ENCODE results near the gene IBA57.
A peak's percentile ranks its signal among the peaks of the same experiment; 100 is the strongest.

Gene IBA57

DNA sequence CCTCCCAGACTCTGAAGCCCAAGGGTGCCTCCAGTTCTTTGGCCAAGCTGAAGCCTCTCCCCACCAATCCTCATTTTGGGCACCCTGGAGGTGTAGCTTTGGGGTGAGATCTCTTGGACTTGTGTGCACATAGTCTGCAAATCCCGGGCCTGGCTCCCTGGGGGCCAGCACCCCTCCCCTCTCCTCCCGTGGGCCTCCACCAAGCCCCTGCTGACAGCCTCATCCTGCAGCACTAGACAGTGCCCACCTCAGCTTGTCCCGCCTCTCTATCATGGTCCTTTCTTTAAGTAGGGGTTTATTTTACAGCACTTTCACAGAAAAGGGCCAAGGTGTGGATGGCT lies 12.7 kb upstream of the IBA57 start:
- Histone ChIP-seq H3K27ac (no peak overlapping the region), H3K4me1 (peaks cover 0 to 29% (median 15%) of the 10 kb centered on the region in 4 donors), H3K9me3 (no peaks in the 10 kb centered on the region), H3K27me3 (peaks cover 0 to 16% of the 10 kb centered on the region in 2 donors), H3K36me3 (peaks cover 3 to 22% (median 9%) of the 10 kb centered on the region in 3 donors), H3K4me3 (no peak overlapping the region)
- TF ChIP-seq, protein P1, sequence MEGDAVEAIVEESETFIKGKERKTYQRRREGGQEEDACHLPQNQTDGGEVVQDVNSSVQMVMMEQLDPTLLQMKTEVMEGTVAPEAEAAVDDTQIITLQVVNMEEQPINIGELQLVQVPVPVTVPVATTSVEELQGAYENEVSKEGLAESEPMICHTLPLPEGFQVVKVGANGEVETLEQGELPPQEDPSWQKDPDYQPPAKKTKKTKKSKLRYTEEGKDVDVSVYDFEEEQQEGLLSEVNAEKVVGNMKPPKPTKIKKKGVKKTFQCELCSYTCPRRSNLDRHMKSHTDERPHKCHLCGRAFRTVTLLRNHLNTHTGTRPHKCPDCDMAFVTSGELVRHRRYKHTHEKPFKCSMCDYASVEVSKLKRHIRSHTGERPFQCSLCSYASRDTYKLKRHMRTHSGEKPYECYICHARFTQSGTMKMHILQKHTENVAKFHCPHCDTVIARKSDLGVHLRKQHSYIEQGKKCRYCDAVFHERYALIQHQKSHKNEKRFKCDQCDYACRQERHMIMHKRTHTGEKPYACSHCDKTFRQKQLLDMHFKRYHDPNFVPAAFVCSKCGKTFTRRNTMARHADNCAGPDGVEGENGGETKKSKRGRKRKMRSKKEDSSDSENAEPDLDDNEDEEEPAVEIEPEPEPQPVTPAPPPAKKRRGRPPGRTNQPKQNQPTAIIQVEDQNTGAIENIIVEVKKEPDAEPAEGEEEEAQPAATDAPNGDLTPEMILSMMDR (IDR thresholded peaks at IDR 0.05) = no peak
- intact Hi-C loops (cut with DNase I; ENCODE audit: low total_unique reads) = no loop called here
- peak in 1 of 2 donors; percentile 47 for DNase-seq

DNA sequence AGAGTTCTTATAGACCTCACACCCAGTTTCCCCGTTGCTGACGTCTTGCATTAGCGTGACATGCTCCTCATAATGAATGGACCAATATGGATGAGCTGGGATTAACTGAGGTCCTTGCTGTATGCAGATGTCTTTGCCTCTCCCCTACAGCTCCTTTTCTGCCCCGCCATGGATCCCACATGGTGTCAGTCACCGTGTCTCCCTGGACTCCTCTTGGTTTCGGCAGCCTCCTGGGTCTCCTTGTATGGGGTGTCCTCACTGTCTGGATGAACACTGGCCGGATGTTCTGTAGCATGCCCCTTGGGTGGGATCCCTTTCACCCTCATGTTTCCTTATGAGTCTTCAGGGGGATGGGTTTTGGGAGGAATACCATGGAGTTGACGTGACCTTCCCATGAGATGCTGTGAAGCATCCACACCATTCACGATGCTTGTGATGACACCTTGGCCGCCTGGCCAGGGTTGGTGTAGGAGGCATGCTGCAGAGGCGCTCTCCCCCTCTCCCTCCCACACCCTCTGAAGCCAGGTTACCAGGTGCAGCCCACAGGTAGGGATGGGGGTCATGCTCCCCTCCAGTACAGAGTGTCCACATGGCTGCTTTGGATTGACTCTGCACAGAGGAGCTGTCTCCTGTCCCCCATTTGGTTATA lies 11.5 kb upstream of the IBA57 start:
- Histone ChIP-seq H3K27ac (no peak overlapping the region), H3K4me1 (peaks cover 0 to 28% (median 14%) of the 10 kb centered on the region in 4 donors), H3K27me3 (peaks cover 0 to 26% of the 10 kb centered on the region in 2 donors), H3K36me3 (peaks cover 0 to 10% (median 0%) of the 10 kb centered on the region in 3 donors), H3K9me3 (no peaks in the 10 kb centered on the region), H3K4me3 (no peak overlapping the region)
- peak in 1 of 2 donors; percentile 37 for DNase-seq
- TF ChIP-seq, protein P1 (IDR thresholded peaks at IDR 0.05) = no peak
- intact Hi-C loops (cut with DNase I; ENCODE audit: low total_unique reads) = no loop called here

DNA sequence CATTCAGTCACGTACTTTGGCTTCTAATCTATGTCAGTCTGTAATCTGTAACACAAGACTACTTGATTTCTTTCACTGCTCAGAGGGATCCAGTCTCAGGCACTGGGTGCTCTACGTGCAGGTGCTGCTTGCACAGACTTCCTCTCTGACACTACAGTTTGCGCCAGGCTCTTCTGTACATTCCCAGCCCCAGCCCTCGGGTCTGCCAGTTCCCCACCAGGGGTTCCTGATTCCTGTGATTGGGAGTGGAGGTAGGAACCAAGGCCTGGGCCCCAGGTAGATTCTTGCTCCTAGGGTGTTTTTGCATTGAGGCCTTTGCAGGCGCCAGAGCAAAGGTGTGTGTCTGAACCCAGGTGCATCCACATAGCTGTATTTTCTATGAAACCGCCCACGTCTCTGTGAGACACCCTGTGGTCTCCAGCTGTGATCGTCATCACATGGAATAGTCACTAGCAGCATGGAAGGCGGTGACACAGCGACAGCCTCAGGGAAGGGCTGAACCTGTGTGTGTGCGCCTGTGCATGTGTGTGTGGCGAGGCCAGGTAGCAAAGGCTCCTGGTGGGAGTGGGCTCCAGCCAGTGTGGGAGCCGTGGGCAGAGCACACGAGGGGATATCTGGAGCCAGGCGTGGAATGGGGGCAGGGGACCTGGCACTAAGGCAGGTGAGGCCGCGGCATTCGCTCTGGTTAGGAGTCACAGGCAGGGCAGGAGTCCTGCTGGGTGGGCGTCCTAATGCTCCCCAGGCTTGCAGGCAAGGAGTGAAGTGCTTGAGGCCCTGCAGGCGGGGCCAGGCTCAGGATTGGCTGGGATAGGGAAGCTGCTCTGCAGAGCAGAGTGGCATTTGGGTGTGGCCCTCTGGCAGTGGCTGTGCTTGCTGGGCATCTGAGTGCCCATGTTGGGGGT lies 10.7 kb upstream of the IBA57 start:
- intact Hi-C loops (cut with DNase I; ENCODE audit: low total_unique reads) = no loop called here
- Histone ChIP-seq H3K27me3 (peaks cover 0 to 33% of the 10 kb centered on the region in 2 donors), H3K27ac (no peak overlapping the region), H3K4me3 (no peak overlapping the region), H3K4me1 (peaks cover 0 to 21% (median 7%) of the 10 kb centered on the region in 4 donors), H3K9me3 (no peaks in the 10 kb centered on the region), H3K36me3 (peaks cover 0 to 2% (median 0%) of the 10 kb centered on the region in 3 donors)
- TF ChIP-seq, protein P1 (IDR thresholded peaks at IDR 0.05) = no peak
- peak in 1 of 2 donors; percentile 58 for DNase-seq

DNA sequence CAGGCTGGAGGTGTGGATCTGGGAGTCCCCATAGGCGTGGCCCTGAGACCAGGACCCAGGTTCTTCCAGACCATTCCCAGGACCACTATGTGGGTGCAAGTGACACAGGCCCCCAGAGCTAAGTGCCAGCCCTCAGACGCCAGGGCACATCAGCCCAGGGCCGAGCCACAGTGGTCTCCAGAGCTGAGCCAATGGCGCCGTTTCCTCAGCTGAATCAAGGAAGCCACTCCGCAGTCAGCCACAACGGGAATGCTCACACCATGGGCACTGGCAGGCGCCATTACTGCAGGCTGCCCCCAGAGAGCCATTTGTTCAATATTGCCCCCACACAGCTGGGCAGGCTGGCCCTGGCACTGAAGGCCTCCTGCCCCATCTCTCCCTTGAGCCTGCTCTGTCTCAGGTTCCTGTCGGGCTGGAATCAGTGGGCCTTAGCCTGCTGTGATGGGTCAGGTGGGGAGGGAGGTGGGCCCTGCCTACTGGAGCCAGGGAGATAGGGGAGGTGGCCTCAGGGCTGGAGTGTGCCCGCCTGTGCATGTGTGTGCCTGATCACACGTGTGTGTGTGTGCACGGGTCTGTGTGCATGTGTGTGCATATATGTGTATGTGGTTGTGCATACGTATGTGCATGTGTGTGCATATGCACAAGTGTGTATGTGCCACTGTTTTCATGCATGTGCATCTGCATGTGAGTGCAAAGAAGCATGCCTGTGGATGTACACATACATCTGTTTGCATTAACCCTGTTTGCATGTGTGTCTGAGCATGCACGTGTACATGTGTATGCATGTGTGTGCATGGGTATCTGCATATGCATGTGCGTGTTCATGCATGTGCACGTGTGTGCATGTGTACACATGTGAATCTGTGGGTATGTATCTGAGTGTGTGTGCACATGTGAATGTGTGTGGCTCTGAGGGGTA lies 9.7 kb upstream of the IBA57 start:
- no peak overlapping the region for H3K4me3 ChIP-seq
- TF ChIP-seq, protein P1 (IDR thresholded peaks at IDR 0.05) = no peak
- no peaks in the 10 kb centered on the region for H3K36me3 ChIP-seq
- H3K27ac ChIP-seq = no peak overlapping the region
- intact Hi-C loops (cut with DNase I; ENCODE audit: low total_unique reads) = no loop called here
- H3K9me3 ChIP-seq = no peaks in the 10 kb centered on the region
- DNase-seq = peak in 1 of 2 donors; percentile 55
- peaks cover 0 to 11% (median 2%) of the 10 kb centered on the region in 4 donors for H3K4me1 ChIP-seq
- H3K27me3 ChIP-seq = peaks cover 0 to 39% of the 10 kb centered on the region in 2 donors

DNA sequence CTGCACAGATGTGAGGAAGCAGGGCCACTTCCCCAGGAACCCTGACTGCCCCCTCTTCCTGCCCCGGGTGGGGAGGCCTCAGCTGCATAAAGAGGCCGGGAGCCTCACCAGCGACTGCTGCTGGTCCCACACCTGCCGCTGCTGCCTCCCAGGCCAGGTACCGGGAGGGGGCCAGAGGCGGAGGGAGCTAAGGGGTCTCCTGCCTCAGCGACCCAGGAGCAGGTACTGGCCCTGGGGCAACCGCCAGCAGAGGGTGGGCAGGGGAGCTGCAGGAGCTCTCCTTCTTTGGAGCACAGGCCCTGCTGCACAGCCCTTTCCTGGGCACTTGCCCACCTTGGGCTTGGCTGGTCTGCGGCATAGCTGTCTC lies 9.1 kb upstream of the IBA57 start:
- TF ChIP-seq, protein P1 (IDR thresholded peaks at IDR 0.05) = no peak
- Histone ChIP-seq H3K9me3 (no peaks in the 10 kb centered on the region), H3K4me1 (peaks cover 0 to 5% (median 2%) of the 10 kb centered on the region in 4 donors), H3K4me3 (no peak overlapping the region), H3K27me3 (peaks cover 0 to 42% of the 10 kb centered on the region in 2 donors), H3K36me3 (no peaks in the 10 kb centered on the region), H3K27ac (no peak overlapping the region)
- intact Hi-C loops (cut with DNase I; ENCODE audit: low total_unique reads) = no loop called here
- peak in 1 of 2 donors; percentile 58 for DNase-seq

Measured in tibial artery (tissue), 4 donors.